BJ (cell line): Measurements from ENCODE around the gene RUNX2. TPM values are rescaled to one million over a fixed set of nuclear protein-coding genes. Genes with fewer than 3 reads are reported as not detected.
A peak's percentile ranks its signal among the peaks of the same experiment; 100 is the strongest.

Experiments
- CTCF ChIA-PET: fragments of 350-600 bp; formaldehyde crosslinking; extraction: SDS; loops from one replicate; lab custom pipeline; 2021; ENCODE audit warnings: antibody characterized with exemption, inconsistent platforms; lab: Yijun Ruan, JAX
- POLR2A ChIA-PET: fragments of 300-600 bp; sonication (Branson Sonifier 250); formaldehyde crosslinking; extraction: SDS; loops from one replicate; lab custom pipeline; 2021; ENCODE audit warnings: antibody characterized with exemption; lab: Charles Lee
- DNase-seq: peaks from one replicate; pipeline ENCODE4 v3.0.0-alpha.2; 2011; ENCODE audit warnings: low read depth
- H3K27me3 ChIP-seq: 2 replicates; pipeline ENCODE4 v1.6.0; 2011; ENCODE audit warnings: low read length; ENCODE audit not compliant: control insufficient read depth, insufficient read depth
- H3K36me3 ChIP-seq: 2 replicates; pipeline ENCODE4 v1.5.1; 2011; ENCODE audit warnings: low read length; ENCODE audit not compliant: control insufficient read depth, insufficient read depth
- H3K4me3 ChIP-seq: 2 replicates; pipeline ENCODE4 v1.5.1; 2011; ENCODE audit warnings: low read depth, mild to moderate bottlenecking, control low read depth, low read length
- CTCF ChIP-seq: IDR thresholded peaks from 2 replicates; pipeline ENCODE4 v1.5.1; 2011; ENCODE audit warnings: low read depth, mild to moderate bottlenecking, control low read depth, inconsistent platforms, low read length, moderate library complexity; ENCODE audit not compliant: insufficient read depth
- polyA plus RNA-seq: library from polyadenylated mRNA; depleted of rRNA; stranded (reverse); fragments of >200 nt; gene quantifications from 2 replicates; pipeline ENCODE4 v1.2.3, GENCODE V29; 2011

Gene RUNX2
- polyA plus RNA-seq, 1 experiment: 1.5 TPM

- ChIA-PET POLR2A (no interaction called here), CTCF (interaction anchor here (0.6 to 1.6 kb wide), 2 partner anchors 81 to 297 kb away, joined by 3 to 6 read pairs; no protein-coding TSS in a partner anchor)
- H3K4me3 ChIP-seq: no peak overlapping the region
- H3K27me3 ChIP-seq: no peaks in the 10 kb centered on the region
- no peak for TF ChIP-seq CTCF
- no peak for DNase-seq
- H3K36me3 ChIP-seq: no peaks in the 10 kb centered on the region
Measured at GRCh38 chr6:45417436-45417835, 89.3 kb downstream of the RUNX2 start.

GRCh38 chr6:45419571-45420082 lies 91.5 kb downstream of the RUNX2 start:
- POLR2A ChIA-PET: no interaction called here
- H3K4me3 ChIP-seq: peak overlapping the region; percentile 57

GRCh38 chr6:45420083-45420908 lies 92.2 kb downstream of the RUNX2 start:
- CTCF ChIA-PET: interaction anchor here (0.5 to 3.8 kb wide), 10 partner anchors 25 to 945 kb away, joined by 3 to 16 read pairs (median 4); no protein-coding TSS in a partner anchor

More at GRCh38 chr6:45419571-45420082, 91.5 kb downstream of the RUNX2 start:
- CTCF ChIA-PET: interaction anchor here (0.5 to 3.8 kb wide), 7 partner anchors 25 to 944 kb away, joined by 3 to 16 read pairs (median 4); no protein-coding TSS in a partner anchor
- H3K36me3 ChIP-seq: no peaks in the 10 kb centered on the region
- H3K27me3 ChIP-seq: no peaks in the 10 kb centered on the region
- no peak for DNase-seq
- no peak for TF ChIP-seq CTCF

GRCh38 chr6:45420909-45421708 lies 93.0 kb downstream of the RUNX2 start:
- POLR2A ChIA-PET: no interaction called here
- no peak for DNase-seq
- Histone ChIP-seq H3K36me3 (no peaks in the 10 kb centered on the region), H3K4me3 (peak overlapping the region; percentile 57), H3K27me3 (no peaks in the 10 kb centered on the region)
- CTCF ChIA-PET: interaction anchor here (0.7 to 3.8 kb wide), 10 partner anchors 26 to 946 kb away, joined by 3 to 16 read pairs (median 4); no protein-coding TSS in a partner anchor
- no peak for TF ChIP-seq CTCF

More at GRCh38 chr6:45420083-45420908, 92.2 kb downstream of the RUNX2 start:
- POLR2A ChIA-PET: no interaction called here
- no peak for DNase-seq
- Histone ChIP-seq H3K36me3 (no peaks in the 10 kb centered on the region), H3K4me3 (peak overlapping the region; percentile 57), H3K27me3 (no peaks in the 10 kb centered on the region)
- no peak for TF ChIP-seq CTCF
